ENCODE results near the gene COL25A1.
"Not testable (repeated sequence)": the region's sequence is repeated elsewhere in the genome, so short reads cannot be mapped to it uniquely, and the experiment has no call there.

COL25A1 gene

DNA sequence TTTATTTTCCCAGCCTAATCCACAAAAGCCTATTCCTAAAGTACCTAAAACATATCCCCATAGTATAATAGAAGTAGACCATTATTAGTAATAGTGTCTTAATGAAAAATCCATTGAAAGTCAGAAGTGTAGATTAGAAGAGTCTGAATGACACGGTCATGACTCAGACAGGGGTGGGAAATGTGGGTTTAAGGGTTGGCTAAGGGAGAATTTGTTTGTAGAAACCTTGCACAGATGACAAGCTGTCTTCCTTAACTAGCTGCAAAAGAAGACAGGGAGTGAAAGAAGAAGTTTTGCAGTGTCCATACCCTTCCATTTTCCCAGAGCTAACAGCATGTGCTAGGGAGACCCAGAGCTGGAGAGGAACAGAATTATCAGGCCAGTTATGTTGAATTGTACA, 296.9 kb downstream of the COL25A1 start:
- no peak for DNase-seq

DNA sequence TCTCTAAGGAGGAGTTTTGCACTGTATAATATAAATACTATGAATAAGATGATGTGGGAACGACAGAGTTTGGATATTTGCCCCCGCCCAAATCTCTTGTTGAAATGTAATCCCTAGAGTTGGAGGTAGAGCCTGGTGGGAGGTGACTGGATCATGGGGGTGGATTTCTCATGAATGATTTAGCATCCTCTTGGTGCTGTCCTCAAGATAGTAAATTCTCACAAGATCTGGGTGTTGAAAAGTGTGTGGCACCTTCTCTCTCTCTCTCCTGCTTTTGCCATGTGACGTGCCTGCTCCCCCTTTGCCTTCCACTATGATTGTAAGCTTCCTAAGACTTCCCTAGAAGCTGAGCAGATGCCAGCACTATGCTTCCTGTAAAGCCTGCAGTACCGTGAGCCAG, 298.0 kb downstream of the COL25A1 start:
- DNase-seq: no peak

DNA sequence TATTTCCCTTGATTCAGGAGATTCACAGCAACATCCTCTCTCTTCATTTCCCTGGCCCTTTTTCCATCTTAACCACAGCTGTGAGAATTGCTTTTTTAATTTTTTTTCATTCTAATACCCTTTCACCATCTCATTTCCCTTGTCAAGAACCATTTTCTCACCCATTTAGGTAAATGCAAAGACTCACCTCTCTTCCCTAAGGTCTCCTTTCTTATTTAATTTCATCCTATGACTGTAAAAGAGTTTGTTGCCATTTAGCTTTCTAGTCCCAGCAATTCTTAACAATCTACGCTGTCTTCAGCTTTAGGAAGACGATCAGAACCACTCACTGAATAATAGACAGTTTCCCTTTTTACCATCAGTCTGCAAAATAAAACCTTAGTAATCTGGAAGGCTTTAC, 298.5 kb downstream of the COL25A1 start:
- no peak for DNase-seq

DNA sequence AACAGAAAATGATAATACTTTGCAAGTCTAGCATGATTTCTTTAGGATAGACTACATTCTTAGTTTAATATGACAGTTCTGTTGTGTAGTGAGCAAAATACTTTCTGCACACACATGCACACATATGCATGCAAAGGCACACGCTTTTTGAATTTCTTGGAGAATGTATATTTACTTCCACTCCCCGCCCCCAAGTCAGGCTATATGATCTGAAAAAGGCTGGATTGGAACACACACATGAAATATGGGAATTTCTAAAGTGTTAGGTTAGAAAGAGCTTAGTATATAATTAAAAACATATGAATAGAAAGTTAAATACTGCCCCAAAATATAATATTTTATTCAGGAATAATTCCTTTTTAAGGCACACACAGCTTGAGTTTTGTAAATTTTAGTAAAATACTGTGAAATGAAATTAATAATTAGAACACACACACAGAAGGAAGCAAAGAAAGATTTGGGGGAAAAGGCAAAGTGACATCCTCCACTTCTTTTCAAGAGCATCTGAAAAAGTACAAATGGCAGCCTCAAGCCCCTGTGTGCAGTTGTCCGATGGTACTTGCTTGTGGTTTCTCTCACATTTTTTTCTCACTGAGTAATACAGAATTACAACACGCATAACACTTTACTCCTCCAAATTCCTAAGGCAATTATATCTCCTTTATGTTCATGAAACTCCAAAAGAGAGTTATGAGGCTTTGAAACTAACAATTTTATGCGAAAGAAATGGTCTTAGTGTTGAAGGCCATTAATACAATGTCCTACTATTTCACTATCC, 310.7 kb downstream of the COL25A1 start:
- no peak for DNase-seq

DNA sequence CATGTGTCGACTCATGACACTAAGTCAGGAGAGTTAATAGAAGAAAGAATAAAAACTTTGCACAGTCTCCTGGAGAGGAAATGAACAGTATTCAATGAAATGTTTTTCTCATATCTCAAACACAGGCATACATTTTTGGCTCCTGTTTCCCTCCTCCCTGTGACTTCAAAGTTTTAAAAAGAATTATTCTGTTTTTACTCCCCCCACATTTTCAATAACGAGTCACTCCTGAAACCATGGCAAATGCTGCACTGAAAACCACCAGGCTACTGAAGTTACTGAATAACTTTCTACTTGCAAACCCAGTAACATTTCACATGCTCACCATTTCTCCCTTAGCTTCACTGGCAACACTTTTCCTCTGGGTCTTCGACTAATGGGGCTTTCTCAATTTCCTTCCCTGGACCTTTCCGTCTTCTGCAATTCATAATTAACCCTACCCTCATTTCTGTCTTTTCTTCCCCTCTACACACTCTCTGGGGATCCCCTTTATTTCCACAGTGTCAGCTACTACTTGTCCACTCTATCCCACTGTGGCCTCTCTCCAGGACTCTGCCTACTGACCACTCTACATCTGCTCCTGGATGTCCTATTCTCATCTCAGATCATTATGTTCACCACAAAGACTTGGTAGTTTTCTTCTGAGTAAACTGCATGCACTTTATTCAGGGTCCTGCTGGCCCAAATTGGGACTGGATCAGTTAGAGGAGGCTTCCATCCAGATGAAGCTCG, 313.8 kb downstream of the COL25A1 start:
- DNase-seq: no peak

DNA sequence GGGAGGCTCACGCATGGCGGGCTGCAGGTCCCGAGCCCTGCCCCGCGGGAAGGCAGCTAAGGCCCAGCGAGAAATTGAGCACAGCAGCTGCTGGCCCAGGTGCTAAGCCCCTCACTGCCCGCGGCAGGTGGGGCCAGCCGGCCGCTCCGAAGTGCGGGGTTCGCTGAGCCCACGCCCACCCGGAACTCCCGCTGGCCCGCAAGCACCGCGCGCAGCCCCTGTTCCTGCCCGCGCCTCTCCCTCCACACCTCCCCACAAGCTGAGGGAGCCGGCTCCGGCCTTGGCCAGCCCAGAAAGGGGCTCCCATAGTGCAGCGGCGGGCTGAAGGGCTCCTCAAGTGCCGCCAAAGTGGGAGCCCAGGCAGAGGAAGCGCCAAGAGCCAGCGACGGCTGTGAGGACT, 318.0 kb downstream of the COL25A1 start:
- DNase-seq: not testable (repeated sequence)

DNA sequence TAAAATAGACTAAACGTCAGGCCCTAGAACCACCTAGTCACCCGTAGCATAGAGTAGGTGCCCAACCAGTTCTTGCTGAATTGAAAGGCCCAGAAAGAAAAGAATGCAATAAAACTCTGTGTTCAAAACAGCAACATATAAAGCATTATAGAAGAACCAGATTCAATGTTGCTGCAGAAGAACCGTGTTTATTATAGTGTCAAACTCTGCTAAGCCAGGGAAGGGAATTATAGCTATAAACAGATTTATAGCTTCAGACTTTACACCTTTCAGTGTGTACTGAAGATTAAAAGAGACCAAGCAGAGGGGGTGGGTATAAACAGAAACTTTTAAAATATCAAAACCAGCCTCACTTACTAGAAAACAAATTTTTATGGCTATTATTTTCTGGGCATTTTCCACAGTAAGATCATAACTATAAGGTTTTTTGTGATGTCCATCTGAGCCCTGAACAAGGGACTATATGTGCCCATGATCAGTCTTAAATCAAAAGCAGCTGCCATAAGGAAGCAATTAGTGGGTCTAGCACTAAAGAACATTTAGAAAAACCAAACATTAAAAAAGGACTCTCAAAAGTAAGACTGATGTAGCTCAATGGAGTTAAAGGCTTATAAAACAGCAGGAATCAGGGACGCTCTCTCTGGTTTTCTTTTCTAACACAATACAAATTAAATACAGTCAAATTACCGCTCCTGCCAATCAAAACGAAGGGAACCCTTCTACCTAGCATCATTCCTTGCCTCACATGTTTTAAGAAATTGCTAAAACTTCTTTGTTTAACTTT, 319.9 kb downstream of the COL25A1 start:
- DNase-seq: no peak

DNA sequence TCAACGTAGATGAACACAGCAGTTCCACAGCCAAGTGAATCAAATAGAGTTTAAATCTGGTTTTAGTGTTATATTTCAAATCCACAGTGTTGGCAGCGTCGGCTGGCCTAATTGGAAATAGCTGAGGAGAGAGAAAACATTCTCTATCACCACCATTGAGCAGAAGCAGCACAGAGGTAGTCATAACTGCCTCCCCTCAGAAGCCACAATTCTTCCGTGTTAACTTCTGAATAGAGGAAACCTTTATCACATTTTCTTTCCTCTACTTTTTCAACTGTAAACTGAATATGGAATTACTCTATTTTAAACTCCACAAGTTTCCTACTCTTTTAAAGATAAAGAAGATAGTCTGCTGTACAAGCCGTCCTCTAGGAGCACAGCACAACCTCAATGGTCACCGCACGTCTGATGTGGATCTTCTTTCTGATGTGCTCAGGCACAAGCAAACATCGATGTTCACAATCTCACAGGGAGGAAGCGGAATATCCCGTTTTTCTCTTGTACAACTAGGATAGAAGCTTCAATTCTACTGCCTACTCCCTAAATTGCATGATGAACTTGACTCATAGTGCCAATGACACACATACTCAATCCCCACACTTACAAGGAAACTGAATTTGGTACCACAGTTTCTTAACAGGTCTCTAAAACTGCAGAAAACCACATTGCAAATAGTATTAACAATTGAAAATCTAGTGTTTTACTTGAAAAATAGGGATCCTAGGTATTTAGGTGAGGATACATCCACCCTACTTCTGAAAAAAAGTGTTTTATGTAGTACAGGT, 321.8 kb downstream of the COL25A1 start:
- DNase-seq: no peak

DNA sequence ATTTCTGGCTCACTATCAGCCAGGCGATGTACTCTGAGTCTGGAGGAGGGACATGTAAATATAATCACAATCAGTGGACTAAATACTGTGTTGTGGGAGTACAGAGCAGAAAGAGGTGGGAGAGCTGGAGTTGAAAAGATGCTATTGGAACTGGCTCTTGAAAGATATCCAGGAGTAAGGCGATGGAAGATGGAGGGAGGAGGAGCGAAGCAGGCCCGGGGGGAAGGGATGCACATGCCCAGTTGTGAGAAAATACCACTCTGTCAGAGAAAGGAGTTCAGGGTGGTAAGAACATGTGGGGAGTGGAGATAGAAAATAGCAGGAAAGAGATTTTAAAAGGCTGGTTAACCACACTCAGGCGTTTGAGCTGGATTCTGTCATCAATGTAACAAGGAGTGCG, 322.7 kb downstream of the COL25A1 start:
- no peak for DNase-seq

DNA sequence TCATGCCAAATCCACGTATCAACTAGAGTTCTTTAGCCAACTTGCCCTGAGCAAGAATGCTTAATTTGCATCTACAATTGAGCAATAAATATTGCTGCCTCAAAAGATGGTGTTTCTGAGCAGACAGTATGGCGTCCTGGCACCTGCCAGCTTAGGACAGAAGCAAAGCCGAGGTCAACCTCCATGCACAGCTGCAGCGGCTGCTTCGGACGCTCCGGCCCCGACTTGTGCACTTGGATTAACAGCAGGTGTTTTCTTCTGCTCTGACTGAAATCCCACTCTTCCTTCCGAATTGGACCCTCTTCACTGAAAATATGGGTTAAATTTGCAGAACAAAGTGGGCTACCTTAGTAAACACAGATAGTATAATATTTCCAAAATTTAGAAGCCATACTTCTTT, 324.4 kb downstream of the COL25A1 start:
- DNase-seq: no peak

DNA sequence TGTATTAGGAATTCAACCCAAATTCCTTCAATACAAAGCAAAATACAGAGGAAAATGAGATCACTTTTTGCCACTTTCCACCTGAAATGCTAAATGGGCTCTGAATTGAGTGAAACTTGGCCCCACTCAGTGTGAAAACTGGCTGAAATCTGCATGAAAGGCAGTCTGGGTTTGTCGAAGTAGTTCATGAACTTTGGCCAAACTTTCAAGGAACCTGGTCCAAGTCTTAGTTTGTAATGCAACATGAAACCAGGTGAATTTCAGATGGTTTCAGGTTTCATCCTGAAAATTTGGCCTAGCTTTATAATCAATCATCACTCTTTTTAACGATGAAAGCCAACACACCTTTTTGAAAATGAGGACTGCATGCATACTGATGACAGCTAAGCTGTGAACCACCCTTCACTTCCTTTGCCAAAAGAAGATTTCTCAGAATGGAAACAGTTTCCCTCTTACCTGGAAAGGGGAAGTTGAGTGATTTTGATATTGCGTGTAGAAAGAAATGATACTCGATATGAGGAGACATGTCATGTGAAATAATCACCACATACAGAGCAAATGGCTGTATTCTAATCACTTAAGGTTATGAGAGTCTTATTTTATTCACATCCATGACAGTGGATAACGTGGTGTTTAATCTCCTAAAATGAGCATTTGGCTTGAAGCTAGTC, 329.7 kb downstream of the COL25A1 start:
- DNase-seq: no peak

DNA sequence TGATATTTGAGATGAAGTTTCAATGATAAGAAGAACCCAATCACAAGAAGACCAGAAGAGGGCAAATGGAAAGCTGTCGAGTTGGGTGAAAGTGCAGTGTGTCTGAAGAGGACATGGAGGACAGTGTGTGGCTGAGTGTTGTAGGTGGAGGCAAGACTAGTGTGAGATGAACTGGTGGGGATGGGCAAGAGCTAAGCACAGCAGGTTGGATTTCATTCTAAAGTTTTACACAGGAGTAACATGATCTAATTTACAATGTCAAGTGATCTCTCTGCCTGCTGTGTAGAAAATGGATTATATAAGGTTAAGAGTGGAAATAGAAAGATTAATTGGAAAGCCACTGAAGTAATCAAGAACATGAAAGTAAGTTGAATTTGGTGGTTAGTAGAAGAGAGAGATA, 331.0 kb downstream of the COL25A1 start:
- no peak for DNase-seq

DNA sequence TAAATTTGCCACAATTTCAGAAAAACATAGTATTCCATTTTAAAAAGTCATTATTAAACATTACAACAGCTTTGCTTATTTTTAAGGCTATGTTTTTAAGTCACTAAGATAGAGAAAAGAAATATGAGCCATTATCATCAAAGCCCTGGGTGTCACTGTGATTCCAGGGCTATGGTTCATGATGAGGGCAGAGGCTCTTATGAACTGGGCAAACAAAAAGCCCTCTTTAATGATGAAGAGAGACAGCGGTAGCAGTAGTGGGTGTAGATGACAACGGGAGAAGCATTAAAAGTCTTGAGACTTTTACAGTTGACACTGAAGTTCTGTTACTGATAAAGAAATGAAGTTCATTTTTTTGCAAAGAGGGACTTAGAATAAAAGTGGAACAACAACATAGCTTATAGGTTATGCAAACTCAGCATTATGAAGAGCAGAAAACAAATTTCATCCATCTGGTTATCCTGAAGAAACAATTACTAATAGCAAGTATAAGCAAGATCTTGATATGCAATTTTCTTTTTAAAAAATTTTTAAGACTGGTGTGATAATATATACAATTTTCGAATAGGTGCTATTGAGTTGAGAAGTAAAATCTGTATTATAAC, 336.9 kb downstream of the COL25A1 start:
- no peak for DNase-seq

DNA sequence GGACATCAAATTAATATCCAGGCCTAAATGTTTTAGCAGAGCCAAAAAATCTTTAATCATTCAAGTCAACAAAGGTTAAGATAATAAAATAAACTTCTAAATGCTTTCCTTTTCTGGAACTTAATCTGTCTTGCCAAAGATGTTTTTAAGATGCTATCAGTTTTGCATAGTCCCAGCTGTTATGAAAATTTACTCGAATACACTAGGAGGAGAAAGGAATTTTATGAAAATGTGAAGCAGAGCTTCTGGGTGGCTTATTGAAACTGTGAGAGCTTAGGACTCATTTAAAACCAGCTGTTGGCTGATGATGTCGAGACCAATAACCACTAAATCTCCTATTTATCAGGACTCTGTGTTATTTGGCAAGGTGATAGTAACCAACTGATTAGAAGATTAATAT, 337.4 kb downstream of the COL25A1 start:
- no peak for DNase-seq

DNA sequence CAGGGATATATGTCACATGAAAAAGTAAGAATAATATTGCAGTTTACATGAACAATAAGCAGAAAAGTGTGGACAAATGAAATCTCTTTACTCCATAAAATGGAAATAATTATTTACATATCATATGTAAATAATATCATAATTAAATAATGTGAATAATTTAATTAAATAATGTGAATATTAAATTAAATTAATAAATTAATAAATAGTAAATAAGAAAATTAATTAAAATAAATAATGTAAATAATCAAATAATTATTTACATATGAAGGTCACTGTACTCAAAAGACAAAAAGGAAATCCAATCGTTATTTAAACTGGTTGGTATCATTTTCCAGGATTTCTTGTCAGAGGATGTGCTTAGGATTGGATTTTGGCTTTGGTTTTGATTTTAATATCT, 338.5 kb downstream of the COL25A1 start:
- DNase-seq: no peak

DNA sequence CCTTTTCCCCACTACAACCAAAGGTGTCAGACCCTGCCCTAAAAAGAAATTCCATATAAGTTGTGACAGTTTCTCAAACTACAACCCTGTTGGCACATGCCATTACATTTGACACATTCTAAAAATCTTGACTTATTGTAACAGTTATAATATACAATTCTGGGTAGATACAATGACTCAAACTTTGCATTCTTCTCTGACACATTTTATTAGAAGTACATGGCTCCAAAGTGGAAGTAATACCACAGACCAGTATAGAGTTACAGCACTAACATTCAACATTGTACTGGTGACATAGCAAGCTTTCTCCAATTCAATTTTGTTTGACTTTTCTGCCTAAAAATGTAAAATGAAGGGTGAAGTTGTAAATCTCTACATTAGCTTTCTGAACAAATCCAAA, 343.0 kb downstream of the COL25A1 start:
- DNase-seq: no peak

DNA sequence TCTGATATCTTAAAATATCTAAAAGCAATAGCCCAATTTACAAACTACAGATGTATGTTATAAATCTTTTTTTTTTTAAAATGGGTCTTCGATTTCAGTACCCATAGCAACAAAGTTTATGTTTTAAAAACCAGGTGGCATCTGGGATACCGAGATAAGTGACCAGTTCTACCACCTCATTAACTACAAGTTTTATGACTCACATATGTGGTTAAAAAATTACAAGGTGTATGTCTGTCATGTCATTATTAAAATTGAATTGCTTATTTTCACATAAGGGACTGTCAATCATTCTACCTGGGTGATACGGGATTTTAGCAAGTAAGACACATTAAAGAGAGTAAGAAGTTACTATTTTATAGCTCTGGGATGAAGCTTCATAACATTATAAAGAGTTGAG, 347.6 kb downstream of the COL25A1 start:
- DNase-seq: no peak

DNA sequence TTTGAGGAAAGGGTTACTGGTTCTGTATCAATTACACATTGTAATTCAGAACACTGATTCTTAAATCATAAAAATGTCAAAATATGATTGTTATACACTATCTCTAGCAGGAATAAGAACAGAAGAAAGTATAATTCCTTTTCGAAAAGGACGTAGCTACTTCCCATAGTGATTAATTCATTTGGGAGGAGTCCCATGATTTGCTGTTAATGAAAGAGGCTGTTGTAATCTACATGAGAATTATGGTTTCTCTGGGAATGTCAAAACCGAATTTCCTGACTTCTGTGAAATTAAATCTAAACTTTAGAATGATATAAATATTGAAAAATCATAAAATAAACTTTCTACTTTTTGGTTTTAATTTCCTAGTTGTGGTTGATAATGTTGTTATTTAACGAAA, 348.5 kb downstream of the COL25A1 start:
- DNase-seq: no peak

DNA sequence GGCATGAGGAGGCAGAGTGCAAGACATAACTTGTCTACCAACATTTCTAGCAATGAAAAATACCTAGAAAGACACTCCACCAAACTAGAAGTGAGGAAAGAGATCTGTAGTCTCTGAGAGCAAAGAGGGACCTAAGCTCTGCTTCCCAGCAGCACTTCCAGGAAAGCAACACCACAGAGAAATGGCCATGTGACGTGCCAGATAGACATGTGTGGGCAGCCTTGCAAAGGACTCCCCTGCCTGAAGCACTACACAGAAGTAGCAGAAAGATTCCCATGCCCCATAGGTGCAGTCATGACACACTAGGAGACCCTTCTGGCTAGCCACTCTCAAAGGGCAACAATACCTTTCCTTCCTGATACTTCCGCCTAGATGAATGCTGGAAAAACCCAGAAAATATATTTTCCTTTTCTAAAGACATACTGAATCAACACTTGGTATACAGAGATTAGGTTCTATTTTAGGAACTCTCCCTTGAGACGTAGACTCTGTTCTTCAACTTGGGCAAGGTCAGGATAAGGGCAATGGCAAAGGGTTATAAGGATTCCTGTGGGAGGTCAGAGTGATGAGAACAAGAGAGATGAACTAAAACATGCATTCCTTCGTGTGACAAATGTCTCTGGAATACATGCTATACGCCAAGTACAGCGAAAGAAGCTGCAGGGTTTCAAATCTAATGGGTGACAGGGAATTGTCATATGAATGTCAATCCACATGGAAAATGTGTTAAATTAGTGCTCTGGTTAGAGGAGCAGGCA, 352.1 kb downstream of the COL25A1 start:
- no peak for DNase-seq

DNA sequence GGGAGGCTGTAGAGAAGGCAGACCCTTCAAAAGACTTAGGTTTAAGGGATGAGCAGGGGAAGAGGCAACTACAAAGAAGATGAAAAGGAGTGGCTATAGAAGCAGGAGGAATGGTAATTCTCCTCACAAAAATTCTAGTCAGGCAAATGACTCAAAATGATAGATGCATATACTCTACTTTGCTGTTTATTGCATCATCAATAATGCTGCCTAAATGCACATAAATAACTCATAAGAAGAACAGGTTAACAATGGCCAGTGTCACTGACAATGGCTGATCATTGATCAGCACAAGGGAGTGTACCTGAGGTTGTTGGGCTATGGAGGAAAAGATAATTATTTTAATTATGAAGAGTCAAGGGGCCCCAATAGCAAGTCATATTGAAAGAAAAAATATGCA, 354.9 kb downstream of the COL25A1 start:
- DNase-seq: no peak

DNA sequence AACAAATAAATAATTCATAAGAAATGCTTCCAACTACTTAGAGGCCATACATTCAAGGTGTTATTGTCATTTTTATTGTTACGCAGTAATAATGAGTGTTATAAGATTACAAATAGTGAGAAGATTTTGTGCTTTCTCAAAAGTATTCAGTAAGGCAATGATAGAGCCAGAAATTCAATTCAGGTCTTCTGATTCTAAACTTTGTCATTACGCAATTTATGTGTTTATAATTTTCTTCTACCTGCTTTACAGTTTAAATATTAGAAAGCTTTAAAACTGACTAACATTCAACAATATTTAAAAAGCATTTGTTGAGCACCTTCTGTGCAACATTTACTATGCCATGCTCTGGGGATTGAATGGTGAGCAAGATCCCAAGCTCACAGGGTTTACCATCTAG, 356.2 kb downstream of the COL25A1 start:
- no peak for DNase-seq
